Uterus (tissue), 4 donors: ENCODE results near the gene FCRLA. TPM values are rescaled to one million over a fixed set of nuclear protein-coding genes. Genes with fewer than 3 reads are reported as not detected.

Experiments
- DNase-seq, 2 donors: peaks; one replicate each; pipeline ENCODE4 v3.0.0-alpha.2; 2019 to 2020
- H3K27ac ChIP-seq, 2 donors: fragments of 200-600 bp; sonication (generic); 1 replicate in 1 of 2; 2 replicates in 1 of 2; pipeline ENCODE4 v1.5.1; 2016 to 2018
- H3K27me3 ChIP-seq, 2 donors: fragments of 200-600 bp; sonication (generic); one replicate each; pipeline ENCODE4 v1.5.1; 2018 to 2019; ENCODE audit warnings: control low read depth in 1 of 2
- H3K36me3 ChIP-seq, 2 donors: fragments of 200-600 bp; sonication (generic); one replicate each; pipeline ENCODE4 v1.5.1; 2019; ENCODE audit warnings: control low read depth in 1 of 2
- H3K4me1 ChIP-seq, 2 donors: fragments of 200-600 bp; sonication (generic); one replicate each; pipeline ENCODE4 v1.5.1; 2018 to 2019; ENCODE audit warnings: control low read depth in 1 of 2
- H3K4me3 ChIP-seq, 2 donors: fragments of 200-600 bp; sonication (generic); 1 replicate in 1 of 2; 2 replicates in 1 of 2; pipeline ENCODE4 v1.5.1; 2018 to 2019; ENCODE audit warnings: mild to moderate bottlenecking in 1 of 2
- H3K9me3 ChIP-seq, 2 donors: fragments of 200-600 bp; sonication (generic); one replicate each; pipeline ENCODE4 v1.5.1; 2019; ENCODE audit warnings: control low read depth in 1 of 2
- POLR2A ChIP-seq, 2 donors: fragments of 450-650 bp; IDR thresholded peaks; one replicate each; pipeline ENCODE4 v1.6.1; 2016; ENCODE audit warnings: antibody characterized with exemption in 2 of 2, mild to moderate bottlenecking in 1 of 2, moderate library complexity in 1 of 2
- intact Hi-C: fragments of 100-400 bp; cut with DNase I; formaldehyde crosslinking; loops from one replicate; pipeline ENCODE4 v1.15.1; 2023; ENCODE audit warnings: low total_unique reads
- small RNA-seq: library from RNA; depleted of rRNA; stranded (forward); fragments of <200 nt; gene quantifications from one replicate; pipeline ENCODE3, GENCODE V24; 2016
- total RNA-seq, 4 donors: library from RNA; depleted of rRNA in 3 of 4; stranded (reverse); fragments of >200 nt in 3 of 4; gene quantifications; one replicate each; pipeline versions ENCODE4 v1.1.0 to v1.2.4, GENCODE V29; 2014 to 2023
- TF ChIP-seq, protein P1 (sequence below), 4 experiments: fragments of 200-600 bp in 2 of 4; fragments of 450-650 bp in 2 of 4; sonication (generic) in 2 of 4; IDR thresholded peaks; one replicate each; pipeline ENCODE4 v1.5.1; 2016 to 2019; ENCODE audit warnings: antibody characterized with exemption in 4 of 4, mild to moderate bottlenecking in 2 of 4, moderate library complexity in 1 of 4
- donor health status: DM: yes; HTN: yes; CAD: no.

FCRLA gene
- total RNA-seq, 4 donors from 2014 or later, result 0.41 TPM; not detected in 3

GRCh38 chr1:161743231-161743630 is 36.2 kb downstream of the FCRLA start:
- DNase-seq, result no peak
- intact Hi-C loops, result loop anchor here (10.0 kb wide), 1 partner anchor 258 kb away; no protein-coding TSS in a partner anchor

GRCh38 chr1:161747801-161748200 is 40.8 kb downstream of the FCRLA start:
- H3K27ac ChIP-seq, result no peak overlapping the region
- H3K4me3 ChIP-seq, result no peak overlapping the region
- TF ChIP-seq, protein P1, sequence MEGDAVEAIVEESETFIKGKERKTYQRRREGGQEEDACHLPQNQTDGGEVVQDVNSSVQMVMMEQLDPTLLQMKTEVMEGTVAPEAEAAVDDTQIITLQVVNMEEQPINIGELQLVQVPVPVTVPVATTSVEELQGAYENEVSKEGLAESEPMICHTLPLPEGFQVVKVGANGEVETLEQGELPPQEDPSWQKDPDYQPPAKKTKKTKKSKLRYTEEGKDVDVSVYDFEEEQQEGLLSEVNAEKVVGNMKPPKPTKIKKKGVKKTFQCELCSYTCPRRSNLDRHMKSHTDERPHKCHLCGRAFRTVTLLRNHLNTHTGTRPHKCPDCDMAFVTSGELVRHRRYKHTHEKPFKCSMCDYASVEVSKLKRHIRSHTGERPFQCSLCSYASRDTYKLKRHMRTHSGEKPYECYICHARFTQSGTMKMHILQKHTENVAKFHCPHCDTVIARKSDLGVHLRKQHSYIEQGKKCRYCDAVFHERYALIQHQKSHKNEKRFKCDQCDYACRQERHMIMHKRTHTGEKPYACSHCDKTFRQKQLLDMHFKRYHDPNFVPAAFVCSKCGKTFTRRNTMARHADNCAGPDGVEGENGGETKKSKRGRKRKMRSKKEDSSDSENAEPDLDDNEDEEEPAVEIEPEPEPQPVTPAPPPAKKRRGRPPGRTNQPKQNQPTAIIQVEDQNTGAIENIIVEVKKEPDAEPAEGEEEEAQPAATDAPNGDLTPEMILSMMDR (IDR thresholded peaks at IDR 0.05), result no peak
- TF ChIP-seq POLR2A (IDR thresholded peaks at IDR 0.05), result no peak
- DNase-seq, result no peak
- H3K27me3 ChIP-seq, result no peaks in the 10 kb centered on the region
- H3K36me3 ChIP-seq, result no peaks in the 10 kb centered on the region
- no peaks in the 10 kb centered on the region for H3K9me3 ChIP-seq
- no peaks in the 10 kb centered on the region for H3K4me1 ChIP-seq
- intact Hi-C loops, result loop anchor here (10.0 kb wide), 1 partner anchor 263 kb away; no protein-coding TSS in a partner anchor

More at GRCh38 chr1:161743231-161743630, 36.2 kb downstream of the FCRLA start:
- TF ChIP-seq, protein P1 (IDR thresholded peaks at IDR 0.05), result no peak
- no peaks in the 10 kb centered on the region for H3K9me3 ChIP-seq
- H3K4me3 ChIP-seq, result no peak overlapping the region
- no peaks in the 10 kb centered on the region for H3K4me1 ChIP-seq
- H3K27ac ChIP-seq, result no peak overlapping the region
- H3K36me3 ChIP-seq, result no peaks in the 10 kb centered on the region
- H3K27me3 ChIP-seq, result no peaks in the 10 kb centered on the region

DNA sequence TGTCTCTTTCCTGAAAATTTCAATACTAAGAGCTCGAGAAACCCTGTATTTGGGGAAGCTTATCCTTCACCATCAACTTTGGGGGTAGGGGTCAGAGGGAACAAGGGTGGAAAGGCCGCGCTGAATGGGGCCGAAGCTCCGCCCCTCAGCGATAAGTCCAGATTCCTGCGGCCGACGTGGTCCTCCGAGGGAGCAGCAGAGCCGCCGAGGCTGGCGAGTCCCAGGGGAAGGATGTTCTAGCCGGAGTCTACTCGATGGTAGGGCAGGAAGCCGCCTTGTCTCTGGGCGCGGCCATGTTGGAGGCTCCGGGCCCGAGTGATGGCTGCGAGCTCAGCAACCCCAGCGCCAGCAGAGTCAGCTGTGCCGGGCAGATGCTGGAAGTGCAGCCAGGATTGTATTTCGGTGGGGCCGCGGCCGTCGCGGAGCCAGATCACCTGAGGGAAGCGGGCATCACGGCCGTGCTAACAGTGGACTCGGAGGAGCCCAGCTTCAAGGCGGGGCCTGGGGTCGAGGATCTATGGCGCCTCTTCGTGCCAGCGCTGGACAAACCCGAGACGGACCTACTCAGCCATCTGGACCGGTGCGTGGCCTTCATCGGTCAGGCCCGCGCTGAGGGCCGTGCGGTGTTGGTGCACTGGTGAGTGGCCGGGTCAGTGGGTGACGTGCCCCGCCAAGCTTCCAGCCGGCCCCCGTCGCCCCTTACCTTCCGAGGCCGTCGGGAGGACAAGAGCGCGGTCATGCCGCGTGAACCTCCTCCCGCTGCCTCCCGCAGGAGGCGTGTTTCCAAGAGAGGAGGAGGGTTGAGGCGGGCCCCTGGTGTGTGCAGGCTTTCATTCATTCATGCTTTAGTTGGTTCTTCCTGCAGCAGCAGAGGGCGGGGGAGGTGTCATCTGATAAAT is 42.7 kb downstream of the FCRLA start, which contains the start of gene DUSP12:
Gene DUSP12, plus strand, starts transcription at position 278 of the 899 bp plus-strand sequence. Its CDS starts 16 bp downstream, at position 294.
- H3K27me3 ChIP-seq, result no peaks in the 10 kb centered on the region
- no peaks in the 10 kb centered on the region for H3K9me3 ChIP-seq
- DNase-seq, result peak; percentile 91 to 93
- H3K4me1 ChIP-seq, result no peaks in the 10 kb centered on the region
- no peaks in the 10 kb centered on the region for H3K36me3 ChIP-seq
- H3K27ac ChIP-seq, result peak within 1 kb of the TSS; percentile 89 to 90
- peak within 1 kb of the TSS; percentile 92 to 98 for H3K4me3 ChIP-seq
- intact Hi-C loops, result loop anchor here (10.0 kb wide), 1 partner anchor 265 kb away; no protein-coding TSS in a partner anchor
- peak in 1 of 2 donors; percentile 51 for TF ChIP-seq POLR2A (IDR thresholded peaks at IDR 0.05)
- TF ChIP-seq, protein P1 (IDR thresholded peaks at IDR 0.05), result peak in 1 of 4 experiments; percentile 25

GRCh38 chr1:161763522-161764098 is 56.6 kb downstream of the FCRLA start:
- Histone ChIP-seq H3K4me3 (no peak overlapping the region), H3K27ac (no peak overlapping the region), H3K4me1 (no peaks in the 10 kb centered on the region), H3K27me3 (no peaks in the 10 kb centered on the region), H3K36me3 (no peaks in the 10 kb centered on the region), H3K9me3 (no peaks in the 10 kb centered on the region)
- DNase-seq, result no peak
- TF ChIP-seq POLR2A (IDR thresholded peaks at IDR 0.05), result no peak
- TF ChIP-seq, protein P1 (IDR thresholded peaks at IDR 0.05), result no peak
- intact Hi-C loops, result no loop called here

Small RNA genes within 50 kb of the gene (small RNA-seq; reads per million reads assigned to genes)
- gene RF00019 (not detected), gene RN7SL466P (not detected)

Other genes with a start within 250 kb of the FCRLA start
- 10 to 100 TPM; 11.5 to 57.6 (median 20.2) TPM for gene FCGR2A, start 201.8 kb upstream of the FCRLA start, total RNA-seq
- 1 to 10 TPM in 1 of 4 donors, under 1 TPM in 2, not detected in 1; 0.55 to 1.2 (median 0.77) TPM for gene HSPA6, start 182.7 kb upstream of the FCRLA start, total RNA-seq
- 10 to 100 TPM in 2 of 4 donors, 1 to 10 TPM in 2; 2.2 to 16.2 (median 6.7) TPM for gene FCGR3A, start 157.4 kb upstream of the FCRLA start, total RNA-seq
- 1 to 10 TPM in 1 of 4 donors, under 1 TPM in 1, not detected in 2; 0.26 to 1.1 TPM for gene FCGR3B, start 76.1 kb upstream of the FCRLA start, total RNA-seq
- gene FCGR2B, start 44.1 kb upstream of the FCRLA start, total RNA-seq, result 10 to 100 TPM in 1 of 4 donors, 1 to 10 TPM in 2, under 1 TPM in 1; 0.59 to 14.1 (median 3.2) TPM
- under 1 TPM in 3 of 4 donors, not detected in 1; 0.26 to 0.52 (median 0.35) TPM for gene FCRLB, start 14.3 kb downstream of the FCRLA start, total RNA-seq
- gene DUSP12, start 42.6 kb downstream of the FCRLA start, total RNA-seq, result 10 to 100 TPM; 16.4 to 62.7 (median 29.3) TPM
- gene ATF6, start 59.1 kb downstream of the FCRLA start, total RNA-seq, result 10 to 100 TPM; 16.2 to 37.7 (median 30.0) TPM